Tibial nerve (tissue), 3 donors: ENCODE data around the gene RPL29.

Experiments used
- POLR2A ChIP-seq, 2 donors: fragments of 450-650 bp; IDR thresholded peaks; one replicate each; pipeline ENCODE4 v1.6.1; 2017; ENCODE audit warnings: antibody characterized with exemption in 2 of 2, mild to moderate bottlenecking in 2 of 2, moderate library complexity in 2 of 2
- TF ChIP-seq, protein P1 (sequence below), 5 experiments: fragments of 200-600 bp in 3 of 5; fragments of 450-650 bp in 2 of 5; sonication (generic) in 3 of 5; IDR thresholded peaks; one replicate each; pipeline ENCODE4 v1.5.1; 2016 to 2019; ENCODE audit warnings: antibody characterized with exemption in 5 of 5, mild to moderate bottlenecking in 3 of 5, moderate library complexity in 2 of 5

DNA sequence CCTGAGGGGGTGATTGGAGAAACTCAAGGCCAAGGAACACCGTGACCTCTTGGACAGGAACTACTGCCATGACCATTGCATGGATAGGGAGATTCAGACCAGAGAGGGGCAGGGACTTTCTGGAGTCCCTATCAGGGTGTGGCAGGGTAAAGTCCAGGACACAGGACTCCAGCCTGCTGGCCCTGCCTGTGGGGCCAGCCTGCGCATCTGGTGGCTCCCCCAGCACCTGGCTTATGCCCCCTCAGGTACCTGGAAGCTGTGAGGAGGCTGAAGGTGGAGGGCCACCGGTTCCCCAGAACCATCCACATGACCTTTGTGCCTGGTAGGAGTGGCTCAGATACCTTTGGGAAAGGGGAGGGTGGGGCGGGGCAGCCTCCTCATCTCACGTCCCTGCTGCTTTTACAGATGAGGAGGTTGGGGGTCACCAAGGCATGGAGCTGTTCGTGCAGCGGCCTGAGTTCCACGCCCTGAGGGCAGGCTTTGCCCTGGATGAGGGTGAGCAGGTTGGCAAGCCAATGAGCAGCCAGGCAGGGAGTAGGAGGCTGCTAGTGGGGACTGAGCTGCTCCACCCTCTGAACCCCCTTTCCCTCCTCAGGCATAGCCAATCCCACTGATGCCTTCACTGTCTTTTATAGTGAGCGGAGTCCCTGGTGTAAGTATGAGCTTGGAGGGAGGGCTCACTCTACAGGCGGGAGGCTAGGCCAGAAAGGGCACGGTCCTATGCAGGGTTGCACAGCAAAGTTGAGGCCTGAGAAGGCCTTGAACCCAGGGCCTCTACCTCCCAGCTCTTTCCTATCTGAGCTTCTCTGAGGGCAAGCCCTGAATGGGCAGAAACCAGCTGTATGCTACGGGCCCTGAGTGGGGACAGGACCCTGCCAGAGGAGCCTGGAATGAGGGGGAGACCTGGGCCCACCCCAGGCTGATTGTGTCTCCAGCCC lies 9.4 kb downstream of the RPL29 start:
- TF ChIP-seq, protein P1, sequence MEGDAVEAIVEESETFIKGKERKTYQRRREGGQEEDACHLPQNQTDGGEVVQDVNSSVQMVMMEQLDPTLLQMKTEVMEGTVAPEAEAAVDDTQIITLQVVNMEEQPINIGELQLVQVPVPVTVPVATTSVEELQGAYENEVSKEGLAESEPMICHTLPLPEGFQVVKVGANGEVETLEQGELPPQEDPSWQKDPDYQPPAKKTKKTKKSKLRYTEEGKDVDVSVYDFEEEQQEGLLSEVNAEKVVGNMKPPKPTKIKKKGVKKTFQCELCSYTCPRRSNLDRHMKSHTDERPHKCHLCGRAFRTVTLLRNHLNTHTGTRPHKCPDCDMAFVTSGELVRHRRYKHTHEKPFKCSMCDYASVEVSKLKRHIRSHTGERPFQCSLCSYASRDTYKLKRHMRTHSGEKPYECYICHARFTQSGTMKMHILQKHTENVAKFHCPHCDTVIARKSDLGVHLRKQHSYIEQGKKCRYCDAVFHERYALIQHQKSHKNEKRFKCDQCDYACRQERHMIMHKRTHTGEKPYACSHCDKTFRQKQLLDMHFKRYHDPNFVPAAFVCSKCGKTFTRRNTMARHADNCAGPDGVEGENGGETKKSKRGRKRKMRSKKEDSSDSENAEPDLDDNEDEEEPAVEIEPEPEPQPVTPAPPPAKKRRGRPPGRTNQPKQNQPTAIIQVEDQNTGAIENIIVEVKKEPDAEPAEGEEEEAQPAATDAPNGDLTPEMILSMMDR (IDR thresholded peaks at IDR 0.05) = no peak
- no peak for TF ChIP-seq POLR2A (IDR thresholded peaks at IDR 0.05)
